ENCODE results near the gene PRSS27.

The PRSS27 gene

DNA sequence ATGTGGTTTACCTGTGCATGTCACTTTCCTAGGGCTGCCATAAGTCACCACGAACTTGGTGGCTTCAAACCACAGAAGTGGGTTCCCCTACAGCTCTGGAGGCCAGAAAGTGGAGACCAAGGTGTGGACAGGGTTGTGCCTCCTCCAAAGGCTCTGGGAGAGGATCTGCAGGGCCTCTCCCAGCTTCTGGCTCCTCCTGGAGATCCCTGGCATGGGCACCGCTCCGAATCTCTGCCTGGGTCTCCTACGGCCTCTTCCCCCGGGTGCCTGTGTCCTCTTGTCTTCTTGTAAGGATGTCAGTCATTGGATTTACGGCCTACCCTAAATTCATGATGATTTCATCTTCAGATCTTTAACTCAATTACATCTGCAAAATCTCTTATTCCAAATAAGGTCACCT lies 29.9 kb upstream of the PRSS27 start:
- DNase-seq = no peak

DNA sequence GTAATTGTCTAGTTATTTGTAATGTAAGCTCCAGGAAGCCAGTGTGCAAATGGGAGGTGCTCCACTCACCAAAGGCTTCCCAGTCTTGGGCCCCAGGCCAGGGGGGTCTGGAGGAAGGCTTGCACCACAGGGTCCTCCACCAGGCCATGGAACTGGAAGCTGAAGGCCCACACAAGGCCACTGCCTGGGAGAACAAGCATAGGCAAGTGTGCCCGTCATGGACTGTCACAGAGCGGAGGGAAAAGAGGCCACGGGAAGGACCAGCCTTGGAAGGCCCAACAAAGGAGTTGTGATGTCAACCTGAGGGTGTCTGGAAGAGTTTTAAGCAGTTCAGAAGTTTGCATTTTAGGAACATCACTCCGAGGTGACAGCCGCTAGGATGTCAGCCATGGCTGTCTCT lies 29.5 kb upstream of the PRSS27 start:
- DNase-seq = no peak

DNA sequence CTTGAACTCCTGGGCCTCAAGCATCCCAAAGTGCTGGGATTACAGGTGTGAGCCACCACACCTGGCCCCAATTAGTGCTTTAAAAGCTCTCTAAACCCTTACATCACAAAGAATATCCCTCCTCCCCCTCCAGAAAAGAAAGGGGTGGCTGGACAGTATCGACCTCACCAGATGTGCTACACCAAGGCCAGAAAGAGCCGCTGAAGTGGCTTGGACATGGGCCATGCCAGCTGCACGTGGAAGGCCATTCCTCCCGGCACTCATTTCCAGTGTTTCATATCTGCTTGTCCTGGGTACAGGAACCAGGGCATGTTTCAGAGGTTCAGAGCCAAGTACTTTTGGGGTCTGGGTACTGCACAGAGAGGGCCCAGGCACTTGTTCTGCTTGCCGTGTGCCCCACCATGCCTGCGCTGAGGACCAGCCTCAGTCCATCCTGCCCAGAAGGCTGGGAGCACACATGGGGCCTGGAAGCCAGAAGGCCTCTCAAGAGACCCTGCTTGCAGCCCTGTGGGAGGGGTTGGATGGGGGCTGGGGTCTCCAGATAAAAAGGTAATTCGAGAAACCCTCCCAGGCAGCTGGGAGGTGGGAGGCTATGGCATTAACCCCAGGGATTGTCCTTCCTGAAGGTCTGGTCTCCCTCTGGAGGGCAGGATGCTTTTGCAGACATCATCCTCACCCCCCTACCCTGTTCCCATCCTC lies 28.9 kb upstream of the PRSS27 start:
- no peak for DNase-seq

DNA sequence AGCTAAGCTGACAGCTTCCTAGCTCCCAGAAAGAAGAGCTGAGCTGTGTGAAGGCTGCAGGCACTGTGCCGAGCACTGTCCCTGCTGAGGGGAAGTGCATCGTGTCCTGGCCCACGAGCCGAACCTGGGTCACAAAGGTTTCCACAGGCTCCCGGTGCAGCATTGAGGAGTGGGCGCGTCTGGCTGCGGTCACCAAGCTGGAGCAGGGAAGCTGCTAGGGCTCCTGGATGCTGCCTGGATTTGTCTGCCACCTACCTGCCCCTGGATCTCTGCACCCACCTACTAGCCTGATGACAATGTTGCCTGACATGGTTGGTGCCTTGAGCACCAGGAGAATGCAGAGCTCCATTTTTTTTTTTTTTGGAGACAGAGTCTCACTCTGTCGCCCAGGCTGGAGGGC lies 25.9 kb upstream of the PRSS27 start:
- no peak for DNase-seq

DNA sequence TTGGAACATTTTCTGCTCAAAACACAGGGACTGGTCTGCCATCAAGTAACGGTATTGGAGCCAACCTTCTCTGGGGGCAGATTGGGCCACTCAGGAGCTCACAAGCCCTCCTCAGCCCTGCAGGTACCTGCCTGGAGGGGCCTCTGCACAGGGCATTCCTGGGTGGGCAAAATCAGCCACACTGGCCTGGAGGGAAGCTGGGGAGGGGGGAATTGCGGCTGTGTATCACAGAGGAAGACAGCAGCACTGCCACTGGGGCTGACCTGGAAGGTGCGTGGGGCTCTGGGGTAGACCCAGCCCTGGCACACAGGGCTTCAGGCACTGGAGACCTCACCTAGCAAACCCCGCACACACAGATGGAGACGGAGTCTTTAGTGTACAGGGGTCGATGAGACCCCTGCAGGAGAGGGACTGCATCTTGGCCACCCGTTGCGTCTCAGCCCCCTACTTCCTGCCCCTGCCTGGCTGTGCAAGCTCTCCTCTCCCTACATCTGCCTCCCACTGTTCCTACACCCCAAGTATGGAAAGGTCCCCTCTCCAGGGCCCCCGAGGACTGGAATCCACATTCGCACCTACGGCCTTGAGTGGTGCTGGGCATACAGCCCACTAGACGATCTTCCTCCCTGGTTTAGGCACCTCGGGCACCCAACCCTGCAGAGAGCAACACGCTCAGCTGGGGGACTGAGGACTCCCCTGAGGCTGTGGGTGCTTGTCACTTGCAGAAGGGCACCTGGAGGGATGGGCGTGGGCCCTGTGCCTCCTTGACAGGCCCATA lies 25.3 kb upstream of the PRSS27 start:
- DNase-seq = no peak

DNA sequence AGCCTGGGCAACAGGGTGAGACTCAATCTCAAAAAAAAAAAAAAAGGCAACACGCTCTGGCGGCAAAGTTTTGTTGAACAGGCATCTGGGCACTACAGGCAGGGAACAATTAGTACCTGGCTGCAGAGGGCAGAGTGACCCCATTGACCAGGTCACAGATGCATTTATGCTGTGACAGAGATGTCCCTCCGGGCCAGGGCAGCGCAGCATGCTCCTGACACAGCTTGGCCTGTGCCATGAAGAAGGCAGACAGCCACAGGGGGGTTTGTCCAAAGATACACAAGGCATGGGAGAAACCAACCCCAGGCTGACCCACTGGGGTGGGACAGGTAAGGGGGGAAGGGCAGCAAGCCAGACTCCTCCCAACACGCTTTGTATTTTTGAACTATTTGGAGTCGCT lies 24.7 kb upstream of the PRSS27 start:
- no peak for DNase-seq

DNA sequence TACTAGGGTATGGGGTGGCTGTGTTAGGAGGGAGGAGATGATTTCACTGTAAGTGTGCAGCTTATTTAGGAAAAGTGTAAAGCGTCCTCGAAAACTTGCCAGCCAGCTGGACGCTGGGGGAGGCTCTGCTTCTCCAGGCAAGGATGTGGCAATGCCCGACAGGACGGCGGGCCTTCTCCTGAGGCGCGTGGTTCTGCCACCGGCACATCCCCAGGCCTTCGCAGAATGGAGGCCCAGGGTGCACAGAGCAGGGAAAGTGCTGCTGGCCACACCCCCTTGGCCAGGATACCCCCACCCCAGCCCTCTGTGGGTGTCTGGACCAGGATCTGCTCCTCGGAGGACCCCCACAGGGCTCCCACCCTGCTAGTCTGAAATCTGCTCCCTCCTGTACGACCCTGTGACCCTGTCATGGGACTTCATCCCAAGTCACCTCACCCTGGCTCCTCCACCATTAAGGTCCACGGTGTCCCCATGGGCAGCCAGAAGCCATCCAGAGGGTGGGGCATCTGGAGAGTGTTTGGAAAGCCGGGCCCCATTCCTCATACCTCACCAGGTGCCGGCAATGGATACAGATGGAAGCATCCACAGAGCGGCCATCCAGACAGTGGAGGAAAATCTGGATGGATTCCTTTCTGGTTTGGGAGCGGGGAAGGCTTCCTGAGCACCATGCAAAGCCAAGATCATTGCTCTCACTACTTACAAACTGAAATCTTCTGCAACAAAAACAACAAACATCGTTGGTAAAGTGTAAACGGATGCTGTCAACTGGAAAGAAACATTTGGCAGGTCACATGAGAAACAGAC lies 23.2 kb upstream of the PRSS27 start:
- DNase-seq = no peak

DNA sequence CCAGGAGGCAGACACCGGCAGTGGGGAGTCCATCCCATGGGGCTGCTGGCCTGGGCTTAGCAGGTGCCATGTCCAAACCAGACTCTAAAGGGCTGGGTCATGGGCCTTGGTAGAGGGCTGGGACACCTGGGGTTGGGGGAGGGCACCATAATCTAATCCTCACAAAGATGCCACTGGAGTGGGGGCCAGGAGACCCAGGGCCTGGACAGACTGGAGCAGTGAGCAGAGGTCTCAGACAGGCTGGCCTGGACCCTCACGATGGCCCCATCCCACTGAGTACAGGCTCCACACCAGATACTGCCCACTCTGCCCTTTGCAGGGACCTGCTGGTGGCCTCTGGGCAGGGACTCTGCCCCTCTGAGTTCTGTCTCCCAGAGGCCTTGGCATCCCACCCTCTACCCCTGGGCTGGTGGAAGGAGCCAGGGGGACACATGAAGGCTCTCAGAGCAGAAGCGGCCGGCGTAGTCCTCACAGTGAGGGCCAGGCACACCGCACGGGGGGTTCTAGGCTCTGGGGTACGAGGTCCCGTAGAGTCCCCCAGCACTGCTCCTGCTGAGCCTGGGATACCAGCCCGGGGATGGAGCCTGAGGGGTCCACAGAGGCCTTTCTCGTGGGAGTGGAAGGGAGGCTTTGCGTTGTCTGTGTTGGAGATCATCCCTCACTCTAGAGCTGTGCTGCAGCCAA lies 22.4 kb upstream of the PRSS27 start:
- no peak for DNase-seq

DNA sequence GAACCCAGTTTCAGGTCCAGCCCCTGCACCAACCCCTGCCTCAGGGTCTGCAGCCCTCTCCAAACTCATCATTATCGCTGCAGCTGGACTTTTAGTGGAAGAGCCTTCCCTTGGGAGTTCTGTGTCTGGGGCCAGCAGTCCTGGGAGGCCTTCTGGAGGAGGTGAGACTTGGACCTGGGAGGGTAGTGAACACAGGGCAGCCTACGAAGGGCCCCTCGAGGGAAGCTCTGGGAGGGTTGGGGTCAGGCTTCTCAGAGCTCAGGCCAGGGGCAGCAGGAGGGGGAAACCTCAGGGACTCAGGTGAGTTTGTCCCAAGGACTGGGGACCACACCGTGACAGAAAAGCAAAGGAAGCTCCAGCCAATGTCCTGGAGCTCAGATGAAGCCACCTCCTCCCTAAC lies 21.1 kb upstream of the PRSS27 start:
- DNase-seq = no peak

DNA sequence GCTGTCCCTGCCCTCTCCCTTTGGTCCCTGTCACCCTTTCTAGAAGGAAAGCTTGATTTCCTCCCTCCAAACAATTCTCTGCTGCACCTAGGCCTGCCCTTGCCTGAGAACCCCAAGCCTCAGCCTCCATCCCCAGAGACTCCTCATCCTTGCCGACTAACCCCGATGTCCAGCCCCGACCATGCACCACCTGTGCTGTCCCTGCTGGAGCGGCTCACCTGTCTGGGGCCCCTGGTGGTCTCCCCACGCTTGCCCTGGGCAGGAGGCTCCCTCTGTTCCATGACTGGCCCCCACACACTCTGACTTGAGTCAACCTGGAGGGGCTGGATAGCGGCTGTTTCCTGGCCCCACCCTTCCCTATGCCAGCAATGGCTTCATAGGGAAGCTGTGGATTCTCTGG lies 20.5 kb upstream of the PRSS27 start:
- DNase-seq = no peak

DNA sequence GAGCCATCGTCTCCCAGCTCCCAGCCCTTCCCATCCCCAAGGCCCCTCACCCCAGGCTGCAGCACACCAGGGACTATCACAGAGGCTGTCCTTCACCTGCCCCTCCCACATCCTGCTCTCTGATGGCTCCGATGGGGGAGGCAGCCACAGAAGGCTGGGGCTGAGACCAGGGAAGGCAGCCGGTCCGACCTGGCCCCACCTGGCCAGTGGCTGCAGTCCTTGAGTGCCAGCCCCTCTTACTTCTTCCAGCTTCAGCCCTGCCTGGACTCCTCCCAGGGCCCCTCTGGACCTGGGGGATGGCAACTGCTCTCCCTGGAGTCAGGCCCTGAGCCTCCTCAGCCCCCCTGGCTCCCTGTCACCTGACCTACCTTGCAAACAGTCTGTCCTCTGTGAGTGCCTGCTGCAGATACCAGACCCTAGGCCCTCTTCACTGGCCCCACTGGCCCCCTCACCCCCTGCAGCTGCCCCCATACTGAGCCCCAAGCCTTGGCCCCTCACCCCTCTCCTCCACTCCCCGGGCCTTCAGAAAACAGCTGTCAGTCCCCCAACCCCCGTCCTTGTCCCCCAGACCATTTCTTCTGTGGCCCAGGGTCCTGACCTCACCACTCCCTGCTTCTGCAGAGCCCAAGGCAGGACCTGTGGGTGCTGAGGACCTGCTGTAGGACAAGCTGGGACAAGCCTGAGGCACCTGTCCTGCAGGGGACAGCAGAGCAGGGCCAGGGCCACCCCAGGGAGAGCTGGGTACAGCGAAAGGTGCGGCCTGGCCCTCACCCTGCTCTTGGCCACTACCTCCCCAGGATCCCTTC lies 19.8 kb upstream of the PRSS27 start:
- no peak for DNase-seq

DNA sequence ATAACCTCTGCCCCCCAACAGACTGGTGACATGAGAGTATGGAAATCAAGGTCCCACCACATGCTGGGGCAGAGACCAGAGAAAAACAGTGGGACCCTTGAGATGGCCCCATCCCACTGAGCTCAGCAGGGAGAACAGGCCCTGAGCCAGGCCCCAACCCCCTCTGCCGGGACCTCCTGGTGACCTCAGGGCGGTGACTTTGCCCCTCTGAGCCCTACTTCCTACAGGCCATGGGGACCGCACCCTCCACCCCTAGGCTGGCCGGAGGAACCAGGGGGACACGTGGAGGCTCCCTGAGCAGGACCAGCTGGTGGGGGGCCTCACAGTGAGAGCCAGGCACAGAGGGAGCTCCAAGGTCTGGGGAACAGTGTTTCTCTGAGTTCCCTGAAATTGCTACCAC lies 18.6 kb upstream of the PRSS27 start:
- no peak for DNase-seq

DNA sequence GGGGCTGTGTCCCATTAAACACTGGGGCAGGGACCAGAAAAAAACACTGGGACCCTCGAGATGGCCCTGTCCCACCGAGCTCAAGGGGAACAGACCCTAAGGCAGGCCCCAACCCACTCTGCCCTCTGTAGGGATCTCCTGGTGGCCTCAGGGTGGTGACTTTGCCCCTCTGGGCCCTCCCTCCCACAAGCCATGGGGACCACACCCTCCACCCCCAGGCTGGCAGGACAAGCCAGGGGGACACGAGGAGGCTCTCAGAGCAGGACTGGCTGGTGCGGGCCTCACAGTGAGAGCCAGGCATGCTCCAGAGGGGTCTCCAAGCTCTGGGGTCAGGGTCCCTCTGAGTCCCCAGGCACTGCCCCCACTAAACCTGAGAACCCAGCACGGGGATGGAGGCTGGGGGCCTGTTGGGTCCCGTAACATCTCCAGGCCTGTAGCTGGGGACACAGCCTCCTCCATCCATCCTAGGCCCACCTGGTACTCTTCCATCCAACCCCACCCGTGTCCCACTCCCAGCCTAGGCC lies 17.9 kb upstream of the PRSS27 start:
- no peak for DNase-seq

DNA sequence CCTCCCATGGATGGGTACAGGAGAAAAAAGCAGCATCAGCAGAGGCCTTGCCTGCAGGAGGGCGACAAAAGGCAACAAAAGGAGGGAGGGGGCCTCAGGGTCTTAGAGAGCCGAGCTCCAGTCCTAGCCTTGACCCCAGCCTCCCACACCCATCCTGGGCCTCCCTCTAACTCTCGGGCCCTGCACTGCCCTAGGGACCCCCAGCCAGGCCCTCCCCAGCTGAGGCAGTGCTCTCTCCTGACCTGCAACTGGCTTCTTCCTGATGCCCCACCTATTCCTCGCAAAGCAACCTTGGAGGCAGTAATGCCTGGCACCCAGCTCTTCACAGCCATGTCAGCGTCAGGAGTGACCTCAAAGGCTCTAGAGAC lies 17.2 kb upstream of the PRSS27 start:
- no peak for DNase-seq

DNA sequence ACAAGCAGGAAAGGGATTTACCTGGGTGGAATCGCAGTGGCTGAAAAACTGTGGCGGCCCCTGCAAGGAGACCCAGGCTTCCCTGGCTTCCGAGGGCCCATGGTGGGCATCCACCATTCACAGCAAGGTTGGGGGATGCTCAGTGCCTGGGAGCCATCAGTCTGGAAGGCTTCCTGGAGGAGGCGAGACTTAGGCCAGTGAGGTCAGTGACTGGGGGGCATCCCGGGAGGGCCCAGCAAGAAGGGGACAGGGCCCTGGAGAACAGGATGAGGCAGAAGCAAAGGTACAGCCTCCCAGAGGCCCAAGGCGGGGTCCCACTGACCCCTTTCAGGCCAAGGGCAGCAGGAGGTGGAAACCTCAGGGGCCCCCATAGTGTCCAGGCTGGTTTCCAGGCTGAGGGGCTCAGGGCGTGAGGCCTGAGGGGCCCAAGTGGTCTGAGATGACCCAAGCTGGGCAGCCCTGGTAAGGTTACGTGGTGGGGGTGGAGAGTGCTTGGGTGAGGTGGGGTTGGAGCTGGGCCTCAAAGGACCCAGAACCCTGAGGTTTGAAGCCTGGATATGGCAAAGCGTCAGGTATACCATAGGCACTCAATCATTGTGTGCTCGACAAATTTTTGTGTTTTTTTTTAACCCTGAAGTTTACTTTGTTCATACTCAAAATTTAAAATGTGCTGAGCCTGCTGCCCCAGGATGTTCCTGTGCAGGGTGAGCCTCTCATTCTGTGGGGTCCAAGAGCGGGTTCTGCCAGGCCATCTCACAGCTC lies 16.6 kb upstream of the PRSS27 start:
- DNase-seq = no peak

DNA sequence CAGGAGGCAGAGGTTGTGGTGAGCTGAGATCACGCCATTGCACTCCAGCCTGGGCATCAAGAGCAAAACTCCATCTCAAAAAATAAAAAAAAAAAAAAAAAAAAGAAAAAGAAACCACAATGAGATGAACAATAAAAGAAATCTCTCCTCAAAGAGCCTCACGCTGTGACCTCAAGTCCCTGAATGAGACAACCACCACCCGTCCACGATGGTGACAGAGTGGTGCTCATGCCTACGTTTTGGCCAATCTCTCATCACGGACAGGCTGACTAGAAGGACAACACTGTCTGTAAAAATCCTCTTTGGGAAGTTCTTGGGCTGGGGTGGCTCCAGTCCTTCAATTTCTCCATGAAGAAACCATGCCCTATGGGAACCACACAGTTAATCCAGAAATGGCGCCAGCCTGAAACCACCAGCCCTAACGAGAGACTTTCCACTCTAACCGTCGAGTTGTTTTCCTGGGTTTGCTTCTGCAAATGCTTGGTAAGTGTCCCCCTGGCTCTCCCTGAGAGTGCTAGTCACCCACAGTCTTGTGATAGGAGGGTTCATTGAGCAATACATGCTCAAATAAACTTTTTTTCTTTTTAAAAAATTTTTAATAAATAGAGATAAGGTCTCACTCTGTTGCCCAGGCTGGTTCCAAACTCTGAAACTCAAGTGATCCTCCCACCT lies 15.0 kb upstream of the PRSS27 start:
- no peak for DNase-seq

DNA sequence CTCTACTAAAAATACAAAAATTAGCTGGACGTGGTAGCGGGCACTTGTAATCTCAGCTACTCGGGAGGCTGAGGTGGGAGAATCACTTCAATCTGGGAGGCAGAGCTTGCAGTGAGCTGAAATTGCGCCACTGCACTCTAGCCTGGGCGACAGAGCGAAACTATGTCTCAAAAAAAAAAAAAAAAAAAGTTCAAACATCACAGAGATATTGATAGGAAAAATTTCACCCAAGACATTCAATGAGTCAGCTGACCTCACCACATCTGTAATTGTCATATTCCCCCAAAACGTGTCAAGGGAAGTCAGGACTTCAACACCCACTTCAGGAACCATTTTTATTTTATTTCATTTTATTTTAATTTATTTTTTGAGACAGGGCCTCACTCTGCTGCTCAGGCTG lies 8.0 kb upstream of the PRSS27 start:
- no peak for DNase-seq

DNA sequence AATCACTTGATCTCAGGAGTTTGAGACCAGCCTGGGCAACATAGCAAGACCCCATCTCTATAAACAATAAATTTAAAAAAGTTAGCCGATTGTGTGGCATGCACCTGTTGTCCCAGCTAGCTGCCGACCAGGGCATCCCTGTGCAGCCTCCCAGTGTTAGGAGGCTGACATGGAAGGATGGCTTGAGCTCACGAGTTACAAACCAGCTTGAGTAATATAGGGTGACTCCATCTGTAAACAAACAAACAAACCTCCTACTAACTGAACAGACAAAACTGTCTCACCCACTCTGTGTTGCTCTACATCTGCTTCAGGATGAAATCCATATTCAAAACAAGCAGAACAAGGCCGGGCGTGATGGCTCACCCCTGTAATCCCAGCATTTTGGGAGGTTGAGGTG lies 6.9 kb upstream of the PRSS27 start:
- DNase-seq = no peak

DNA sequence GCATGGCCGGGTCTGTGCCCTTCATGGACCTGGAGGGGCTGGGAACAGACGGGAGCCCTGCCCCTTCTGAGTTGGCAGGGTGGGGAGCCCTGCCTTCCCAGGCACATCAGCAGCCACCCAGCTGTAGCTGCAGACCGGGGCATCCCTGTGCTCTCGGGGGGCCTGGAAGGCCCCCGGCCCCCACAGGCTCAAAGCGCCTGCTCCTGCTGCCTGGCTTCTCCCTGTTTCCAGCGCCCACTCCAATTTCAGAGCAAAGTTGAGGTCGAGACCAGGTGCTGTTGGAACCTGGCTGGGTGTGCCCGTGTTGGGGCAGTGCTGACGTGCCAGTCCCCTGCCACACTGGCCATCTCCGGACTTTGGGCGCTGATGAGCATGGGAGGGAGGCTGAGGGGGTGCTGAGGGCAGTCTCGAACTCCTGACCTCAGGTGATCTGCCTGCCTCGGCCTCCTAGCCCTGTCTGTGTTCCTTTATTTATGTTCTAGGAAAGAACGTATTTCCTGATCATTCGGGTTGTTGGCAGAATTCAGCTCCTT lies 4.9 kb upstream of the PRSS27 start:
- no peak for DNase-seq

DNA sequence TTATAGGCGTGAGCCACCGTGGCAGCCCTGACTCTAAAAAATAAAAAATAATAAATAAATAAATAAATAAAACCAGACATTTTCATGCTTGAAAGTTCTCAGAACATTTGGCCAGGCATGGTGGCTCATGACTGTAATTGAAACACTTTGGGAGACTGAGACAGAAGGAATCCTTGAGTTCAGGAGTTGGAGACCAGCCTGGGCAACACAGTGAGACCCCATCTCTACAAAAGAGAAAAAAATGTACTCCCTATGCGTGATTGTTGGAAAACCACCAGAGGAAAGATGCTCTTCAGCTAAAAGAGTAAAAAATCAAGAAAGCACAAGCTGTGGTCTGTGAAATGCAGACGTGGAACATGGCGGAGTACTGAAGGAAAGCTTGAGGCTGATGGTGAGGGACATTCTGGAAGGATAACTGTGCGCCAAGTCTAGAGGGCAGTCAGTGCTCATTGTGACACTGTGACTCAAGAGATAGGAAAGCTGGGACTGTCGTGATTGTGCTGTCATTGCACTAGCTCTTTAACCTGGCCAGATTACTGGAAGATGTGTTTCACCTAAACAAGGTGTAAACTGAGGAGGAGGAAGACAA lies 4.2 kb upstream of the PRSS27 start:
- no peak for DNase-seq

All from activated CD4-positive, CD25-positive, alpha-beta regulatory T cell (primary cell).